GM18951 (cell line): ENCODE results near the gene MAPK12.

Source experiments
- POLR2A ChIP-seq: IDR thresholded peaks from 4 replicates; pipeline ENCODE4 v1.6.1; 2011; ENCODE audit warnings: mild to moderate bottlenecking; ENCODE audit not compliant: insufficient read length, insufficient read depth; ENCODE audit errors: extremely low read depth
- in situ Hi-C: fragments of 300-500 bp; cut with MboI; formaldehyde crosslinking; loops from one replicate; pipeline ENCODE4 v1.12.0; 2022; ENCODE audit warnings: low sequenced_read_pairs, mixed read lengths, inconsistent platforms; ENCODE audit not compliant: unreplicated experiment

Gene MAPK12

DNA sequence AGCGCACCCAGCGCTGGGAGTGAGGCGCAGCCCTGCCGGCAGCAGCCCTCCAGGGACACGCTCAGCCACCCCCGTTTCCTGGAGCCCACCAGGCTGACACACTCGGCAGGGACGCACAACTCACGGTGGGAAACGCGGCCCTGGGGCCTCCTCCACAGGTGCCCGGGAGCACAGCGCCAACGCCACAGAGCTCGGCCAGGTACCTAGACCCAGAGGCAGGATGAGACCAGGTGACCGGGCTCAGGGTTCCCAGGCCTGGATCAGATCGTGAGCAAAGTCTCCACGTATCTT lies 34.7 kb downstream of the MAPK12 start:
- in situ Hi-C loops, result no loop called here
- no peak for TF ChIP-seq POLR2A

DNA sequence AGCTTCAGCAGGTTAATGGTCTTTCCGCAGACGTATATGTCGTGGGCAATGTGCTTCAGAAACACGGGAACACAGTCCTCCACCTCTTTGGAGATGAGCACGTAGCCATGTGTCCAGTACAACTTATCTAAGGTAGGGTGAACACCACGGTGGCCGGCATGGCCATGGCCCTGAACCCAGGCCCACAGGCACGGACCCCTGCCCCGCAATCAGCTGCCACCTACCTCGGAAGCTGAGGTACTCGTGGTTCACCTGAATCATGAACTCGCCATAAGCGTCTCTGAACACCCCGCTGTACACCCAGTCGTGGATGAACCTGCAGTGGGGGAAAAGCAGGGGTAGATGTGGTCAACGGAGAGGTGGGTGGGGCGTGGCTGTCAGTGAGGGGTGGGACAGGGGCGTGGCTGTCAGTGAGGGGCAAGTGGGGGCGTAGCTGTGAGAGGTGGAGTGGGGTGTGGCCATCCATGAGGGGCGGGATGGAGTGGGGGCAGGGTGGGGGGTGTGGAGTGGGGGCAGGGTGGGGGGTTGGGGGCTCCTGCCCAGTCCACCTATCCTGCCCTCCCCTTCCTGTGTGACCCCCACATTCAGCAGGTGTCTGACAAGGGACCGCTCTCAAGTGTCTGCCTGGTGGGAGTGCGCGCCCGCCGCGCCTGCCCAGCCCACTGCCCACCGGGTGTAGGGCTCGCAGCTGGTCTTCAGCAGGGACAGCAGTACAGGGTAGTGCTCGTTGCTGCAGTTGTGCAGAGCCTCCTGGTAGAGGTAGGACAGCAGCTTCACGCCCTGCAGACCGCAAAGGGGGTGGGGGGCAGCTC lies 35.2 kb downstream of the MAPK12 start:
- in situ Hi-C loops, result no loop called here
- no peak for TF ChIP-seq POLR2A

DNA sequence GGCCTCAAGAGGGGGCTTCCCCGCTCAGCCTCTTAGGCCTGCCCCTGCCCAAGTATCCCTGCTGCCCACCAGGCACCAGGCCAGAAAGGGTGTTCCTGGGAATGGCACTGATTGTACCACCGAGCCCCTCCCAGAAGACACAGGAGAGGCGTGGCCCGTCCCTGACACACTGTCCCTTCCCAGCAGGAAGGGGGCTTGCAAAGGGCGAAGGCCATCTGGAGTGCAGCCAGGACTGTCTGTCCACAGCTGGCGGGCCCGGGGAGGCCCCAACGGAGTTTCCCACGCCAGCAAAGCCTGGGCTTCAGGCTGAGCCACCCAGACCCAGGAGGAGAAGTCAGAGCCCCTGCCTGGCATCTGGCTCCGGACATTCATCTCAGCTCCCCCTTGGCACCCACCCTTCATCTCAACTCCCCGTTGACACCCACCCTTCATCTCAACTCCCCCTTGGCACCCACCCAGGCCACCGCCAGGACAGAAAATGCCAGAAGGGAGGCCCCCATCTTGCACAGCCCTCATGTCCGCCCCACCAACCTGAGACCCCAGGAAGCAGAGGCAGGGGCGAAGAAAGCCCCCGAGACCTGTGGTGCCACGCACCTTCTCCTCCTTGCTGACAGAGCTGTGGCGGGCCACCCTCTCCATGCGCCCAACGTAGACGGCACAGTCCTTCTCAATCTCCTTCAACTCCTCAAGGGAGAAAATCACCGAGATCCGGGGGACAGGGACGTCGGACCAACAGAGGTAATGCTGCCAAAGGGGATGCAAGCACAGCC lies 36.1 kb downstream of the MAPK12 start:
- TF ChIP-seq POLR2A, result no peak
- in situ Hi-C loops, result no loop called here

DNA sequence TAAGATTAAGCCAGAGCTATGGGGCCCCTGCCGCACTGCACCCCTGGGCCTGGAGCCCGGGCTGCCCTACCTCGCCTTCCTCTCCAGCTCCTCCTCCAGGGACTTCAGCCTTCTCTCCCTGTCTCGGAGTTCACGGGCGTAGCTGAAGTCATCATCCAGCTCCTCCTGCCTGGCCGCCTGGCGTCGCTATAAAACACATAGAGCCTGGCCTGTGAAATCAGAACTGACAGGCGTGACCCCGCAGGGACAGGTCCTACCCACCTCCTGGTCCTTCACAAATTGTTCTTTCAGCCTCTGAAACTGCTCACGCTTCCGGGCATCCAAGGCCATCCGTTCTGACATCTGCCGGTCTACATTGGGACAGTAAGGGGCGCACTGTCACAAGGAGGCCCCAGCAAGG lies 37.4 kb downstream of the MAPK12 start:
- in situ Hi-C loops, result loop anchor here (25.0 kb wide), 2 partner anchors 287 to 462 kb away; no protein-coding TSS in a partner anchor
- no peak for TF ChIP-seq POLR2A

DNA sequence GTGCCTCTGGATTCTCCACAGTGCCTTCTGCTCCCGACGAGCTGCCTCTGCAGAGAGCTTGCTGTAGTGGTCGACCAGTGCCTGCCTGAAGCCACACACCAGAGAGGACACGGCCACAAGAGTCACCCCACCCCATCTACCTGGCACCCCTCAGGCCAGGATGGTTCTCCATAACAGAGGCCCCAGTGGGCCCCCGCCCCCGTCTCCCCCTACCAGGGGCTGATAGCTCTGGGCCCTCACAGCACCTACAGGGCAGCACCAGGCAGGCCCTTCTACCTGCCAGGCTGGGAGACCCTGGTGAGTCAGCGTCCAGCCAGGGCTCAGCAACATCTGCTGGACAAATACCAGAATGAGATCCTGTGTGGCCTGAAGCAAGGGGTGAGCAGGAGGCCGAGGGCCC lies 39.0 kb downstream of the MAPK12 start:
- no peak for TF ChIP-seq POLR2A
- in situ Hi-C loops, result loop anchor here (25.0 kb wide), 2 partner anchors 285 to 460 kb away; no protein-coding TSS in a partner anchor

DNA sequence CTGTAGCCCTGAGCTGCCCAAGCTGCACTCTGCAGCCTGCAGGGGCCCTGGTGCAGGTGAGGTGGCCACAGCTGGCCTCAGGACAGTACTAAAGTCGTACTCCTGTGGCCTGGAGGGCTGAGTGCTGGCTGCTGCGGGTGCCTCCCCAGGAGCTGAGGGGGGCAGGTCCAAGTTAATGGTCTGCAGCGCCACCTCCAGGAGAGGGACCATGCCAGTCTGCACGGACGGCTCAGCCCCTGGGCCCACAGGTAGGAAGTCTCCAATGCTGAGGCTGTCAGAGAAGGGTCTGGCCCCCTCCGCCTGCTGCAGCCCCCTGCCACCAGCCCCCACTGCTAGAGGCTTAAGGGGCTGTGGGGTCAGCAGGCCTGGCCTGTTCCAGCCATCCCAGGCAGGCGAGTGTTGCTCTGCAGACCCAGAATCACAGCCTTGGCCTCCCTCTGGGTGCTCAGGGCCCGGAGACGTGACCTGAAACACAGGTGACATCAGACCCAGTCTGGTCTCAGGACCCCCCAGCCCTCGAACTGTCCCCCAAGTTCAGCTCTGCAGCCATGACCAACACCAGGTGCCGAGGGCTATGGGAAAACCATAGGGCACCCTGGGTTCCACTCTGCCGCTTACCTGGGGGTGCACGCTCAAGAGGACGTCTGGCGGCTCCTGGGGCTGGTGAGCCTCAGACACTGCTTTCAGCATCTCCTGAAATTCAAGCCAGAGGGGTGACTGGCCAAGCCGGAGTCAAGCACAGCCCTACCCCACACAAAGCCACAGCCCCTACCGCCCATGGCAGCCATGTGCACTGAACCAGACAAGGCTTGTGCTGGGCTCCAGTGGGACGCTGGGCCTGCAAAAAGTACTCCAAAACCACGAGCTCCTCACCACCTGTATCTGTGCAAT lies 39.8 kb downstream of the MAPK12 start:
- no peak for TF ChIP-seq POLR2A
- in situ Hi-C loops, result loop anchor here (25.0 kb wide), 2 partner anchors 284 to 459 kb away; no protein-coding TSS in a partner anchor

DNA sequence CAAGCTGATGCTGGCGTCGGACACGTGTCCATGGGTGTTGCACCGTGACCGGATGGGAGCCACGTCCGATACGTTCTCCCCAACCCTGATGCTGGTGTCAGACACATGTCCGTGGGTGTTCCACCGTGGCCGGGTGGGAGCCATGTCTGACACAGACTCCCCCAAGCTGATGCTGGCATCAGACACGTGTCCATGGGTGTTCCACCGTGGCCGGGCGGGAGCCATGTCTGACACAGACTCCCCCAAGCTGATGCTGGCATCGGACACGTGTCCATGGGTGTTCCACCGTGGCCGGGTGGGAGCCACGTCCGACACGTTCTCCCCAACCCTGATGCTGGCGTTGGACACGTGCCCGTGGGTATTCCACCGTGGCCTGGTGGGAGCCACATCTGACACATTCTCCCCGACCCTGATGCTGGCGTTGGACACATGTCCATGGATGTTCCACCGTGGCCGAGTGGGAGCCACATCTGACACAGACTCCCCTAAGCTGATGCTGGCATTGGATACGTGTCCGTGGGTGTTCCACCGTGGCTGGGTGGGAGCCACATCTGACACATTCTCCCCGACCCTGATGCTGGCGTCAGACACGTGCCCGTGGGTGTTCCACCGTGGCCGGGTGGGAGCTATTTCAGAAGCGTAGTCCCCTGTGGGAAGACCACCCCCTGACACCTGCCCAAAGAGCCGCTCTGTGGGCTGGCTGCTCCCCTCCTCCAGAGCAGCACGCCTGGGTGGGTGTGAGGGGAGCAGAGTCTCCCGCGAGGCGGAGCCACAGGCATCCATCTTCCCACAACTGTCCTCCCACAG lies 40.7 kb downstream of the MAPK12 start:
- TF ChIP-seq POLR2A, result no peak
- in situ Hi-C loops, result loop anchor here (25.0 kb wide), 2 partner anchors 284 to 459 kb away; no protein-coding TSS in a partner anchor

DNA sequence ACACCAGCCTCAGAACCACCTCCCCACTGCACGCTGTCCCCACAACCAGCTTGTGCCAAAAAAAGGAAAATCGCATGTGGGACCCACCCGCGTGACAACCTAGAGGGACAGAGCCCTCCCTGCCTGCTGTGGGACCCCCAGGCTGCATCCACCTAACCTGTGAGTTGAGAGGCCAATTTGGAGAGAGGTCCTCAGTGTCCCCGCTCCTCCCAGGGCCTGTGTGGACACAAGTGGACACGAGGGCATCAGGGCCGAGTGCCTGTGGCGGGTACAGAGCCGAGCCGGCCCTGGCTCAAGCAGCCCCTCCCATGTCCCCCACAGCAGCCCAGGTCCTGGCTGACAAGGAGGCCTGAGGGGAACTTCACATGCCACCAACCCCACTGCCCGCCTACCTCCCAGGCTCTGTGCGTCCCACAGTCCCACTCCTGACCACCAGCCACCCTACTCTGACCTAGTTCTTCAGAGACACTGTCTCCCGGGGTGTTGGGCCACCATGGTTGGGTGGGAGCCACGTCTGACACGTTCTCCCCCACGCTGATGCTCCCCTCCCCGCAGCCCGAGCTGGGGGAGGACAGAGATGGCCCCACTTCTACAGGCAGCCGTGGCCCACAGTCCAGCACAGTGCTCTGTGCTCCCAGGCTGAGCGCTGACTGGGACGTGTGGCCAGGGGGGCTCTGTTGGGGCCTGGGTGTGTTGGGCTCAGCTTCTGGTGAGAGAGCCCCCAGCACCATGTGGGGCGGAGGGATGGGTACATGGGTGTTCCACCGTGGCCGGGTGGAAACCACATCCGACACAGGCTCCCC lies 41.5 kb downstream of the MAPK12 start:
- no peak for TF ChIP-seq POLR2A
- in situ Hi-C loops, result loop anchor here (25.0 kb wide), 2 partner anchors 283 to 458 kb away; no protein-coding TSS in a partner anchor

DNA sequence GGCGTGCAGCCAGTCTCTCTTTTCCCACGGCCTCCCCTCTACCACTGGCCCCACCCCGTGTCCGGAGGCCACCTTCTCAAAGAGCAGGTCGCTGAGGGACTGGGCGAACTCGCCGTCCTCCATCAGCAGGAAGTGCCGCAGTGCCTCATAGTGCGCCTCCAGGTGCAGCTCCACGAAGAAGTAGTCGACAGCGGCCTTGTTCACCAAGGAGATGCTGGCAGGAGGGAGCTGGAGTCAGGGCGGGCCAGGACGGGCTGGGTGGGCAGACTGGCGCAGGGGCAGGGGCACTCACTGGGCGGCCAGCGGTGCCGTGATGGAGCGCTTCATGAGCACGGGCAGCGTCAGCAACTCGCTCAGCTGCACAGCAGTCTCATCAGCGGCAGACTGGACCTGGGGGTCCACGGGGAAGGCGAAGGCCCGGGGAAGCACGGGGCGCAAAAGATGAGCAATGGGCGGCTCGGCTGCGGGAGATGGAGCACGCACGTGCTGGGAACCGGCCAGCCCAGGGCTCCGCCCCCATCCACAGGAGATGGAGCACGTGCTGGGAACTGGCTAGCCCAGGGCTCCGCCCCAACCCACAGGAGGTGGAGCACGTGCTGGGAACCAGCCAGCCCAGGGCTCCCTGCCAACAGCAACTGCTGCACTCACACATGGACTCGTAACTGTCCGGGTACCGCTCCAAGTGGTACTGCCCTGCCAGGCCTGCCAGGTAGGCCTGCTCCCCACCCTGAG lies 42.3 kb downstream of the MAPK12 start:
- TF ChIP-seq POLR2A, result no peak
- in situ Hi-C loops, result loop anchor here (25.0 kb wide), 2 partner anchors 282 to 457 kb away; no protein-coding TSS in a partner anchor

DNA sequence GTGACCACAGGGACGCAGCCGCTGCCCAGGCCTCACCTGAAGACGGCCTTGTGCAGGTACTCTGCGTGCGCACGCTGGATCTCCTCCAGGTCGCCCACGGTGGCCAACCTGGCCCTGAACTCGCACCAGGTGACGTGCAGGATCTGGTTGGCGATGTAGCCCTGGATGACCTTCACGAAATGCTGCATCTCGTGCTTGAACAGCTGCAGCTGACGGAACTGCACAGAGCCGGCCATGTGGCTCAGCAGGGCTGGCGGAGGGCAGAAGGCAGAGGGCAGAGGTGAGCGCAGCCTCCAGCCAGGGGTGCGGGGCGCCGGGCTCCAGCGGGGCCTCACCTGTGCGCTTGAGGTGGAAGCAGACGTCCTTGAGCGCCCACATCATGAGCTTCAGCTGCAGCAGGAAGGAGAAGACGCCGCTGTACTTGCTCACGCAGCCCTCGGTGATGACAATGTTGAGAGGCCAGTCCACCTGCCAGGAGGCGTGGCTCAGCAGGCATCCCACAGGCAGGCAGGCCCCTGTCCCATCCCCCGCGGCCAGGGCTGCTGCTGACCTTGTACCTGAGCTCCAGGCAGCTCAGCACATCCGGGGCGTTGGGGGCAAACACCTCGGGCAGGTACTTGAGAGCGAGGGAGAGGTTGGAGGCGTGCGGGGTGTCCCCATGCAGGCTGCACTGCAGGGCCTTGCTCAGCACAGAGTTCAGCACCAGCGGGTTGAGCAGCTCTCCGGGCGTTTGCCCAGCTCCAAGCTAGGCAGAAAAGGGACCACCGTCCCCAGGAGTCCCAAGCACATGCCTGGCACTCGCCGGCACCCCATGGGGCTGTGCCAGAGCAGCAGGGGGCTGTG lies 43.1 kb downstream of the MAPK12 start:
- TF ChIP-seq POLR2A, result no peak
- in situ Hi-C loops, result loop anchor here (25.0 kb wide), 2 partner anchors 281 to 456 kb away; no protein-coding TSS in a partner anchor
